ENCODE data around the gene MINDY4B. TPM values are rescaled to one million over a fixed set of nuclear protein-coding genes. Genes with fewer than 3 reads are reported as not detected.
"Not testable (repeated sequence)": the region's sequence is repeated elsewhere in the genome, so short reads cannot be mapped to it uniquely, and the experiment has no call there.

The MINDY4B gene
- total RNA-seq, 1 experiment from 2014 or later: not detected

GRCh38 chr3:150861851-150862250 is 43.4 kb downstream of the MINDY4B start:
- intact Hi-C loops (cut with micrococcal nuclease; ENCODE audit: unreplicated experiment): loop anchor here (10.0 kb wide), 1 partner anchor 267 kb away; no protein-coding TSS in a partner anchor
- no TSS peak for BruUV-seq (replicated peaks)
- no peaks in the 10 kb centered on the region for H3K36me3 ChIP-seq (ENCODE audit: insufficient read depth, low read length, poor library complexity, severe bottlenecking)
- TF ChIP-seq, protein P1, sequence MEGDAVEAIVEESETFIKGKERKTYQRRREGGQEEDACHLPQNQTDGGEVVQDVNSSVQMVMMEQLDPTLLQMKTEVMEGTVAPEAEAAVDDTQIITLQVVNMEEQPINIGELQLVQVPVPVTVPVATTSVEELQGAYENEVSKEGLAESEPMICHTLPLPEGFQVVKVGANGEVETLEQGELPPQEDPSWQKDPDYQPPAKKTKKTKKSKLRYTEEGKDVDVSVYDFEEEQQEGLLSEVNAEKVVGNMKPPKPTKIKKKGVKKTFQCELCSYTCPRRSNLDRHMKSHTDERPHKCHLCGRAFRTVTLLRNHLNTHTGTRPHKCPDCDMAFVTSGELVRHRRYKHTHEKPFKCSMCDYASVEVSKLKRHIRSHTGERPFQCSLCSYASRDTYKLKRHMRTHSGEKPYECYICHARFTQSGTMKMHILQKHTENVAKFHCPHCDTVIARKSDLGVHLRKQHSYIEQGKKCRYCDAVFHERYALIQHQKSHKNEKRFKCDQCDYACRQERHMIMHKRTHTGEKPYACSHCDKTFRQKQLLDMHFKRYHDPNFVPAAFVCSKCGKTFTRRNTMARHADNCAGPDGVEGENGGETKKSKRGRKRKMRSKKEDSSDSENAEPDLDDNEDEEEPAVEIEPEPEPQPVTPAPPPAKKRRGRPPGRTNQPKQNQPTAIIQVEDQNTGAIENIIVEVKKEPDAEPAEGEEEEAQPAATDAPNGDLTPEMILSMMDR (conservative IDR thresholded peaks at IDR 0.05; ENCODE audit: low read depth, low read length): no peak
- no peak for TF ChIP-seq EZH2 (IDR thresholded peaks at IDR 0.05; ENCODE audit: borderline replicate concordance, low read depth, low read length, poor library complexity, severe bottlenecking)
- no peaks in the 10 kb centered on the region for H3K27me3 ChIP-seq (replicated peaks; ENCODE audit: insufficient read depth, low read depth, low read length, poor library complexity)
- H3K4me3 ChIP-seq (ENCODE audit: low read depth, low read length, poor library complexity, severe bottlenecking): no peak overlapping the region
- CTCF ChIA-PET: no interaction called here
- no peak overlapping the region for H3K27ac ChIP-seq (ENCODE audit: low read depth, low read length, poor library complexity, severe bottlenecking)
- no peaks in the 10 kb centered on the region for H3K4me1 ChIP-seq (ENCODE audit: insufficient read depth, low read length, poor library complexity, severe bottlenecking)
- POLR2A ChIA-PET (ENCODE audit: low non-redundant PET): no interaction called here
- H3K9me3 ChIP-seq (ENCODE audit: low read depth, low read length, poor library complexity, severe bottlenecking): no peaks in the 10 kb centered on the region
- DNase-seq (ENCODE audit: low spot score): no peak

DNA sequence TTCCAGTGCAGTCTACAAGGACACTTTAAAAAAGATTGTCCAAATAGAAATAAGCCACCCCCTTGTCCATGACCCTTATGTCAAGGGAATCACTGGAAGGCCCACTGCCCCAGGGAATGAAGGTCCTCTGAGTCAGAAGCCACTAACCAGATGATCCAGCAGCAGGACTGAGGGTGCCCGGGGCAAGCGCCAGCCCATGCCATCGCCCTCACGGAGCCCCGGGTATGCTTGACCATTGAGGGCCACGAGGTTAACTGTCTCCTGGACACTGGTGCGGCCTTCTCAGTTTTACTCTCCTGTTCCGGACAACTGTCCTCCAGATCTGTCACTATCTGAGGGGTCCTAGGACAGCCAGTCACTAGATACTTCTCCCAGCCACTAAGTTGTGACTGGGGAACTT is 47.3 kb downstream of the MINDY4B start:
- POLR2A ChIA-PET (ENCODE audit: low non-redundant PET); BruUV-seq (replicated peaks); H3K27ac ChIP-seq (ENCODE audit: low read depth, low read length, poor library complexity, severe bottlenecking); H3K9me3 ChIP-seq (ENCODE audit: low read depth, low read length, poor library complexity, severe bottlenecking); DNase-seq (ENCODE audit: low spot score); intact Hi-C loops (cut with micrococcal nuclease; ENCODE audit: unreplicated experiment); H3K4me1 ChIP-seq (ENCODE audit: insufficient read depth, low read length, poor library complexity, severe bottlenecking); CTCF ChIA-PET; H3K4me3 ChIP-seq (ENCODE audit: low read depth, low read length, poor library complexity, severe bottlenecking); H3K27me3 ChIP-seq (replicated peaks; ENCODE audit: insufficient read depth, low read depth, low read length, poor library complexity); H3K36me3 ChIP-seq (ENCODE audit: insufficient read depth, low read length, poor library complexity, severe bottlenecking): not testable (repeated sequence)

- no peak overlapping the region for H3K4me3 ChIP-seq (ENCODE audit: low read depth, low read length, poor library complexity, severe bottlenecking)
- POLR2A ChIA-PET (ENCODE audit: low non-redundant PET): no interaction called here
- no peaks in the 10 kb centered on the region for H3K27me3 ChIP-seq (replicated peaks; ENCODE audit: insufficient read depth, low read depth, low read length, poor library complexity)
- H3K9me3 ChIP-seq (ENCODE audit: low read depth, low read length, poor library complexity, severe bottlenecking): no peaks in the 10 kb centered on the region
- intact Hi-C loops (cut with micrococcal nuclease; ENCODE audit: unreplicated experiment): no loop called here
- CTCF ChIA-PET: no interaction called here
- no peak for DNase-seq (ENCODE audit: low spot score)
- BruUV-seq (replicated peaks): no TSS peak
- no peaks in the 10 kb centered on the region for H3K4me1 ChIP-seq (ENCODE audit: insufficient read depth, low read length, poor library complexity, severe bottlenecking)
- TF ChIP-seq, protein P1 (conservative IDR thresholded peaks at IDR 0.05; ENCODE audit: low read depth, low read length): no peak
- TF ChIP-seq EZH2 (IDR thresholded peaks at IDR 0.05; ENCODE audit: borderline replicate concordance, low read depth, low read length, poor library complexity, severe bottlenecking): no peak
- no peak overlapping the region for H3K27ac ChIP-seq (ENCODE audit: low read depth, low read length, poor library complexity, severe bottlenecking)
- no peaks in the 10 kb centered on the region for H3K36me3 ChIP-seq (ENCODE audit: insufficient read depth, low read length, poor library complexity, severe bottlenecking)
Measured at GRCh38 chr3:150850191-150850590, 55.0 kb downstream of the MINDY4B start.

DNA sequence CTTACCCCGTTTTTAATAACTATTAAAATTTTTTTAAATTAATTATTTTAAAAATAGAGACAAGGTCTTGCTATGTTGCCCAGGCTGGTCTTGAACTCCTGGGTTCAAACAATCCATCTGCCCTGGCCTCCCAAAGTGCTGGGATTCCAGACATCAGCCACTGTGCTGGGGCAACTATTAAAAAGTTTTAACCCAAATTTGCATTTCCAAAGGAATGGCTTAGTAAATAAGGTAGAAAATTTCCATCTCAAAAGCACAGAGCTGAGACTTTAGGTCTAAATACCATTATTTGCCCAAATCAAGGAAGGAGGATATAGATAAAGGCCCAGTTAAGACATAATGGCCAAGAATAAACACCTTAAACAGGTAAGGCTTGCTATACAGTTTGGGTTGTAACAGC is 56.4 kb downstream of the MINDY4B start:
- Histone ChIP-seq H3K4me1 (ENCODE audit: insufficient read depth, low read length, poor library complexity, severe bottlenecking) (no peaks in the 10 kb centered on the region), H3K9me3 (ENCODE audit: low read depth, low read length, poor library complexity, severe bottlenecking) (no peaks in the 10 kb centered on the region), H3K27me3 (replicated peaks; ENCODE audit: insufficient read depth, low read depth, low read length, poor library complexity) (no peaks in the 10 kb centered on the region), H3K4me3 (ENCODE audit: low read depth, low read length, poor library complexity, severe bottlenecking) (no peak overlapping the region), H3K27ac (ENCODE audit: low read depth, low read length, poor library complexity, severe bottlenecking) (no peak overlapping the region), H3K36me3 (ENCODE audit: insufficient read depth, low read length, poor library complexity, severe bottlenecking) (no peaks in the 10 kb centered on the region)
- ChIA-PET POLR2A (ENCODE audit: low non-redundant PET) (no interaction called here), CTCF (no interaction called here)
- TF ChIP-seq, protein P1 (conservative IDR thresholded peaks at IDR 0.05; ENCODE audit: low read depth, low read length): no peak
- no peak for TF ChIP-seq EZH2 (IDR thresholded peaks at IDR 0.05; ENCODE audit: borderline replicate concordance, low read depth, low read length, poor library complexity, severe bottlenecking)
- DNase-seq (ENCODE audit: low spot score): no peak
- BruUV-seq (replicated peaks): no TSS peak
- intact Hi-C loops (cut with micrococcal nuclease; ENCODE audit: unreplicated experiment): no loop called here
